ENCODE measurements around the gene TBC1D22A.

The TBC1D22A gene

DNA sequence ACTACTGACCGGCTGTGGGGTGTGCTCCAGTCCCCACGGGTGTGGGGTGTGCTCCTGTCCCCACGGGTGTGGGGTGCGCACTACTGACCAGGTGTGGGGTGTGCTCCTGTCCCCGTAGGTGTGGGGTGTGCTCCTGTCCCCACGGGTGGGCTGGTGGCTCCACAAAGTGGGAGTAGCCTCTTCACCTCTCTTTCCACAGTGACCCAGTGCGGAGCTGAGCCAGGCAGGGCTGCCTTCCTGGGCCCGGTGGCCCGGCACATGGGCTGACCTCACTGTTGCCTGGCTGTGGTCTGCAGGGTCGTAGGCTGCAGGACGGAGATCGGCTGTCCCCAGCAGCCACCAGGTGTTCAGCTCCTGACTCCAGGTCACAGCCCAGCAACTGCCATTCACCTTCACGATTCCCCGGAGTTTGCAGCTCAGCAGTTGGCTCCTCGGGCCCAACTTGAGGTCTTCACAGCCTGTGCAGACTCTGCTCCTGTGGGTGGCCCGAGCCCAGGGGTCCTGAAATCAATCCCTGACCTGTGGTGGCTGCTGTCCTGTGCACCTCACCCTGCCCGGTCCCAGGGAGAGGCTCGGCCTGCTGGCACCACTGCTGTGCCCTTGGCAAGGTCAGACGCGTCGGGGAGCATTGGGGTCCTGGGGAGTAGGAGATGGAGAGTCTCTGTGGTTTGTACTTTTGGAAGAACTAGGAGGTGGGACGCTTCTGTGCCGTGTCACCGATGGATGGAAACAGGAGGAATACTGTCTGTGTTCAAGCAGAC is 414.3 kb downstream of the TBC1D22A start:
- no peak for DNase-seq (ENCODE audit: low spot score)

GRCh38 chr22:47177334-47177815 is 414.9 kb downstream of the TBC1D22A start:
- no peak for DNase-seq (ENCODE audit: low spot score)
- no peak for TF ChIP-seq CTCF (IDR thresholded peaks at IDR 0.05; ENCODE audit: extremely low read depth, missing control alignments)

More for the DNA sequence above, 414.3 kb downstream of the TBC1D22A start:
- TF ChIP-seq CTCF (IDR thresholded peaks at IDR 0.05; ENCODE audit: extremely low read depth, missing control alignments): no peak

DNA sequence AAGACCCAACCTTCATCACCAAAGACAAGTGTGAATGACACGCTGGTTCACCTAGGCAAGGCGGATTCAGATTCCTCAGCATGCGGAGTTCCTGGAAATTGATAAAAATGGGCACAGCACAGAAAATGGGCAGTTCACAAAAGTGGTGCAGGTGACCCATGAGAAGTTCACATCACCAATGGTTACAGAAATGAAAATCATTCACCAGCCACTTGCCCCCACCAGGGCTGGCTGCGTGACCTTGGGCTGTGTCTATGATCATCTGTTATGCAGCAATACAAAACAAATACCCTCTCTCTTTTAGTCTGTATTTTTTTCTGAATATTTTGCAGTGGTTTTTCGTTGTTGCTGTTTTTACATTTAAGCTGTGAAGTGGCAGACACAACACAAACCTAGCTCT is 415.9 kb downstream of the TBC1D22A start:
- no peak for DNase-seq (ENCODE audit: low spot score)

GRCh38 chr22:47180796-47181195 is 418.3 kb downstream of the TBC1D22A start:
- no peak for TF ChIP-seq CTCF (IDR thresholded peaks at IDR 0.05; ENCODE audit: extremely low read depth, missing control alignments)
- DNase-seq (ENCODE audit: low spot score): no peak

More for the DNA sequence above, 415.9 kb downstream of the TBC1D22A start:
- TF ChIP-seq CTCF (IDR thresholded peaks at IDR 0.05; ENCODE audit: extremely low read depth, missing control alignments): no peak

GRCh38 chr22:47187176-47187957 is 424.9 kb downstream of the TBC1D22A start:
- no peak for TF ChIP-seq CTCF (IDR thresholded peaks at IDR 0.05; ENCODE audit: extremely low read depth, missing control alignments)
- no peak for DNase-seq (ENCODE audit: low spot score)

- TF ChIP-seq CTCF (IDR thresholded peaks at IDR 0.05; ENCODE audit: extremely low read depth, missing control alignments): no peak
- no peak for DNase-seq (ENCODE audit: low spot score)
These were observed 426.0 kb downstream of the TBC1D22A start for GRCh38 chr22:47188261-47189055.
